Small intestine (tissue), 7 donors: ENCODE data around the gene ATF7IP. TPM values are rescaled to one million over a fixed set of nuclear protein-coding genes. Genes with fewer than 3 reads are reported as not detected.
"Not testable (repeated sequence)": the region's sequence is repeated elsewhere in the genome, so short reads cannot be mapped to it uniquely, and the experiment has no call there.

Experiments used
- DNase-seq, 2 donors: peaks; one replicate each; pipeline versions ENCODE4 v3.0.0 to v3.0.0-alpha.2; 2013
- FAIRE-seq: peaks from 2 replicates; lab custom pipeline; 2012; peaks lifted over from hg19 to GRCh38; lab: Jason Lieb, UNC
- H3K27ac ChIP-seq, 3 donors: one replicate each; pipeline ENCODE4 v1.5.1; 2013; ENCODE audit warnings: low read length in 2 of 3, mild to moderate bottlenecking in 2 of 3, control low read depth in 1 of 3, inconsistent platforms in 1 of 3, low read depth in 1 of 3, moderate library complexity in 1 of 3
- H3K27me3 ChIP-seq, 3 donors: one replicate each; pipeline ENCODE4 v1.6.1; 2013; ENCODE audit warnings: low read length in 3 of 3, inconsistent platforms in 1 of 3; ENCODE audit not compliant: control insufficient read depth in 3 of 3, insufficient read depth in 3 of 3
- H3K36me3 ChIP-seq, 3 donors: one replicate each; pipeline ENCODE4 v1.6.1; 2013; ENCODE audit warnings: low read length in 3 of 3, inconsistent platforms in 1 of 3, low read depth in 1 of 3, mild to moderate bottlenecking in 1 of 3, moderate library complexity in 1 of 3; ENCODE audit not compliant: control insufficient read depth in 3 of 3, insufficient read depth in 2 of 3
- H3K4me1 ChIP-seq, 3 donors: one replicate each; pipeline ENCODE4 v1.6.1; 2013; ENCODE audit warnings: low read length in 2 of 3, inconsistent platforms in 1 of 3, low read depth in 1 of 3, mild to moderate bottlenecking in 1 of 3, moderate library complexity in 1 of 3; ENCODE audit not compliant: control insufficient read depth in 3 of 3, insufficient read depth in 2 of 3
- H3K4me3 ChIP-seq, 3 donors: one replicate each; pipeline ENCODE4 v1.5.1; 2013; ENCODE audit warnings: low read length in 3 of 3, control low read depth in 1 of 3, inconsistent platforms in 1 of 3, low read depth in 1 of 3, mild to moderate bottlenecking in 1 of 3, moderate library complexity in 1 of 3
- H3K9me3 ChIP-seq, 2 donors: one replicate each; pipeline ENCODE4 v1.6.1; 2013; ENCODE audit warnings: low read depth in 1 of 2, low read length in 1 of 2; ENCODE audit not compliant: control insufficient read depth in 2 of 2, insufficient read depth in 1 of 2
- WGBS, 3 donors: extraction: QIAGEN DNeasy Blood & Tissue Kit; methylation state at CpG; one replicate each; pipeline ENCODE4 v1.1.7; 2013; 5-methylcytosine and 5-hydroxymethylcytosine counted together
- polyA plus RNA-seq, 4 donors: library from polyadenylated mRNA; stranded (reverse) in 3 of 4; unstranded in 1 of 4; fragments of 200-250 nt in 3 of 4; fragments of 120-200 nt in 1 of 4; gene quantifications; one replicate each; pipeline versions ENCODE4 v1.2.1 to v1.2.3, GENCODE V29; 2013
- donor health status: healthy with polysubstance abuse.
- donor health status: control.
- donor health status: control.
- donor health status: Bipolar disorder and iron deficiency.
- donor health status: healthy.

Gene ATF7IP
- polyA plus RNA-seq, 4 donors = 3.5 to 34.5 (median 5.7) TPM

- peaks cover 0 to 14% of the 10 kb centered on the region in 2 donors for H3K9me3 ChIP-seq
- H3K4me3 ChIP-seq = no peak overlapping the region
- H3K36me3 ChIP-seq = no peaks in the 10 kb centered on the region
- no peak for FAIRE-seq
- H3K4me1 ChIP-seq = no peaks in the 10 kb centered on the region
- H3K27me3 ChIP-seq = no peaks in the 10 kb centered on the region
- 42 to 67% (median 67%) methylated on average over 1 of the region's 1 CpG for WGBS, 3 donors
- no peak overlapping the region for H3K27ac ChIP-seq
- no peak for DNase-seq
These were observed 37.8 kb upstream of the ATF7IP start for GRCh38 chr12:14327711-14328110.

GRCh38 chr12:14332482-14332881 is 33.0 kb upstream of the ATF7IP start:
- FAIRE-seq = no peak
- WGBS, 3 donors = 89 to 90% (median 90%) methylated on average over 5 of the region's 5 CpGs
- no peaks in the 10 kb centered on the region for H3K27me3 ChIP-seq

GRCh38 chr12:14340371-14340770 is 25.1 kb upstream of the ATF7IP start:
- Histone ChIP-seq H3K9me3 (peaks cover 0 to 22% of the 10 kb centered on the region in 2 donors), H3K36me3 (no peaks in the 10 kb centered on the region), H3K4me3 (no peak overlapping the region), H3K4me1 (no peaks in the 10 kb centered on the region), H3K27ac (no peak overlapping the region), H3K27me3 (no peaks in the 10 kb centered on the region)
- no peak for DNase-seq
- no peak for FAIRE-seq

More at GRCh38 chr12:14332482-14332881, 33.0 kb upstream of the ATF7IP start:
- Histone ChIP-seq H3K36me3 (no peaks in the 10 kb centered on the region), H3K27ac (no peak overlapping the region), H3K4me3 (no peak overlapping the region), H3K9me3 (peaks cover 0 to 34% of the 10 kb centered on the region in 2 donors), H3K4me1 (no peaks in the 10 kb centered on the region)
- DNase-seq = no peak

- peaks cover 0 to 21% of the 10 kb centered on the region in 2 donors for H3K9me3 ChIP-seq
- DNase-seq, H3K27ac ChIP-seq, H3K36me3 ChIP-seq, H3K4me1 ChIP-seq, H3K27me3 ChIP-seq, H3K4me3 ChIP-seq, FAIRE-seq: not testable (repeated sequence)
- 97 to 98% (median 97%) methylated on average over 4 of the region's 4 CpGs for WGBS, 3 donors
These were observed 14.0 kb upstream of the ATF7IP start for GRCh38 chr12:14351524-14351923.

GRCh38 chr12:14352066-14352465 is 13.4 kb upstream of the ATF7IP start:
- not testable (repeated sequence) for H3K27ac ChIP-seq, DNase-seq, H3K4me1 ChIP-seq, FAIRE-seq, H3K27me3 ChIP-seq, H3K36me3 ChIP-seq, H3K4me3 ChIP-seq
- H3K9me3 ChIP-seq = peaks cover 0 to 21% of the 10 kb centered on the region in 2 donors
- WGBS, 3 donors = 95 to 100% (median 100%) methylated on average over 1 of the region's 1 CpG

- 95 to 99% (median 98%) methylated on average over 19 to 28 of the region's 28 CpGs for WGBS, 3 donors
- H3K36me3 ChIP-seq, DNase-seq, FAIRE-seq, H3K4me3 ChIP-seq, H3K27ac ChIP-seq, H3K27me3 ChIP-seq, H3K4me1 ChIP-seq: not testable (repeated sequence)
- peaks cover 0 to 21% of the 10 kb centered on the region in 2 donors for H3K9me3 ChIP-seq
These were observed 10.8 kb upstream of the ATF7IP start for GRCh38 chr12:14354665-14355064.

- FAIRE-seq = no peak
- H3K27me3 ChIP-seq = no peaks in the 10 kb centered on the region
- no peaks in the 10 kb centered on the region for H3K36me3 ChIP-seq
- H3K4me3 ChIP-seq = no peak overlapping the region
- DNase-seq = peak; percentile 44 to 74
- peaks cover 0 to 2% (median 0%) of the 10 kb centered on the region in 3 donors for H3K4me1 ChIP-seq
- peak overlapping the region in 2 of 3 donors; percentile 44 to 55 for H3K27ac ChIP-seq
- WGBS, 3 donors = 76 to 94% (median 92%) methylated on average over 1 of the region's 1 CpG
- peaks cover 0 to 20% of the 10 kb centered on the region in 2 donors for H3K9me3 ChIP-seq
These were observed 9.3 kb upstream of the ATF7IP start for GRCh38 chr12:14356147-14356546.

- WGBS, 3 donors = 97 to 100% (median 100%) methylated on average over 1 of the region's 1 CpG
- peaks cover 0 to 2% (median 0%) of the 10 kb centered on the region in 3 donors for H3K4me1 ChIP-seq
- H3K27me3 ChIP-seq = no peaks in the 10 kb centered on the region
- DNase-seq = no peak
- peaks cover 0 to 7% of the 10 kb centered on the region in 2 donors for H3K9me3 ChIP-seq
- H3K4me3 ChIP-seq = no peak overlapping the region
- H3K27ac ChIP-seq = no peak overlapping the region
- FAIRE-seq = no peak
- H3K36me3 ChIP-seq = no peaks in the 10 kb centered on the region
These were observed 8.0 kb upstream of the ATF7IP start for GRCh38 chr12:14357486-14357885.

- H3K36me3 ChIP-seq = no peaks in the 10 kb centered on the region
- no peak for FAIRE-seq
- H3K4me1 ChIP-seq = peaks cover 0 to 3% (median 2%) of the 10 kb centered on the region in 3 donors
- H3K9me3 ChIP-seq = peaks cover 0 to 3% of the 10 kb centered on the region in 2 donors
- H3K4me3 ChIP-seq = no peak overlapping the region
- no peaks in the 10 kb centered on the region for H3K27me3 ChIP-seq
- no peak overlapping the region for H3K27ac ChIP-seq
- WGBS, 3 donors = 79 to 97% (median 95%) methylated on average over 1 of the region's 1 CpG
- no peak for DNase-seq
These were observed 3.1 kb upstream of the ATF7IP start for GRCh38 chr12:14362352-14362751.
